Astrocyte (in vitro differentiated cells and primary cell): ENCODE results near the gene ZNF556.

Experiments
- EZH2 ChIP-seq: IDR thresholded peaks from 2 replicates; pipeline ENCODE4 v1.6.1; 2012; ENCODE audit warnings: mild to moderate bottlenecking, low read length, inconsistent platforms; ENCODE audit not compliant: insufficient read depth
- TF ChIP-seq, protein P1 (sequence below): IDR thresholded peaks from 2 replicates; pipeline ENCODE4 v1.5.1; 2011; ENCODE audit warnings: low read depth, mild to moderate bottlenecking, inconsistent platforms, low read length, moderate library complexity; ENCODE audit not compliant: insufficient read depth

DNA sequence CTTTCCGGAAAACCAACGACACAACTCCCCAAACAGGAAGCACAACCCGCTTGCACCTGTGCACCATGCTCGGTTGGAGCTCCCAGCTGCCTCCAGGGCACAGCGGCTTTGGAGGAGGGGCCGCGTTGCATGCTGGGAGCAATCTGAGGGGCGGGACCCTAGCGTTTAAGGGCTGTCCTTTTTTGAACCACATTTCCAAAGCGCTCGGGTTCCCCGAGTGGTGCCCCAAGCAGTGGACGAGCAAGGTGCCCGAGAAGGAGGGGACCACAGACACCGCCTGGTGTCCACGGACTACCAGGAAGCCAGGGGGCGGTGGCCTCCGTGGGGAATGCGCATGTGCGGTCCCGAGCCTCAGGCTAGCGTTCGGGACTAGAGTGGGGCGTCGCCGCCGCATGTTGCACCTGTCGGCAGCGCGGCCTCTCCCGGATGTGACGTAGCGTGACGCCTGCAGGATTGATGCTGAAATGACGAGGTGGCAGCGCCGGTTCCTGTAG is 21.6 kb downstream of the ZNF556 start:
- TF ChIP-seq, protein P1, sequence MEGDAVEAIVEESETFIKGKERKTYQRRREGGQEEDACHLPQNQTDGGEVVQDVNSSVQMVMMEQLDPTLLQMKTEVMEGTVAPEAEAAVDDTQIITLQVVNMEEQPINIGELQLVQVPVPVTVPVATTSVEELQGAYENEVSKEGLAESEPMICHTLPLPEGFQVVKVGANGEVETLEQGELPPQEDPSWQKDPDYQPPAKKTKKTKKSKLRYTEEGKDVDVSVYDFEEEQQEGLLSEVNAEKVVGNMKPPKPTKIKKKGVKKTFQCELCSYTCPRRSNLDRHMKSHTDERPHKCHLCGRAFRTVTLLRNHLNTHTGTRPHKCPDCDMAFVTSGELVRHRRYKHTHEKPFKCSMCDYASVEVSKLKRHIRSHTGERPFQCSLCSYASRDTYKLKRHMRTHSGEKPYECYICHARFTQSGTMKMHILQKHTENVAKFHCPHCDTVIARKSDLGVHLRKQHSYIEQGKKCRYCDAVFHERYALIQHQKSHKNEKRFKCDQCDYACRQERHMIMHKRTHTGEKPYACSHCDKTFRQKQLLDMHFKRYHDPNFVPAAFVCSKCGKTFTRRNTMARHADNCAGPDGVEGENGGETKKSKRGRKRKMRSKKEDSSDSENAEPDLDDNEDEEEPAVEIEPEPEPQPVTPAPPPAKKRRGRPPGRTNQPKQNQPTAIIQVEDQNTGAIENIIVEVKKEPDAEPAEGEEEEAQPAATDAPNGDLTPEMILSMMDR: no peak
- TF ChIP-seq EZH2: no peak
